Right lobe of liver (tissue), 4 donors: ENCODE measurements around the gene MICALL1.

Source experiments
- POLR2A ChIP-seq: fragments of 450-650 bp; IDR thresholded peaks from one replicate; pipeline ENCODE4 v1.6.1; 2017; ENCODE audit warnings: antibody characterized with exemption, mild to moderate bottlenecking
- TF ChIP-seq, protein P1 (sequence below), 4 donors: fragments of 200-600 bp in 3 of 4; fragments of 450-650 bp in 1 of 4; IDR thresholded peaks; one replicate each; pipeline versions ENCODE4 v1.5.1 to v1.8.0; 2016 to 2022; ENCODE audit warnings: antibody characterized with exemption in 4 of 4, mild to moderate bottlenecking in 2 of 4
- donor health status: DM: no; HTN: no; CAD: no.
- donor health status: DM: no; HTN: no; CAD: no.
- donor health status: DM: no; HTN: yes; CAD: no.

DNA sequence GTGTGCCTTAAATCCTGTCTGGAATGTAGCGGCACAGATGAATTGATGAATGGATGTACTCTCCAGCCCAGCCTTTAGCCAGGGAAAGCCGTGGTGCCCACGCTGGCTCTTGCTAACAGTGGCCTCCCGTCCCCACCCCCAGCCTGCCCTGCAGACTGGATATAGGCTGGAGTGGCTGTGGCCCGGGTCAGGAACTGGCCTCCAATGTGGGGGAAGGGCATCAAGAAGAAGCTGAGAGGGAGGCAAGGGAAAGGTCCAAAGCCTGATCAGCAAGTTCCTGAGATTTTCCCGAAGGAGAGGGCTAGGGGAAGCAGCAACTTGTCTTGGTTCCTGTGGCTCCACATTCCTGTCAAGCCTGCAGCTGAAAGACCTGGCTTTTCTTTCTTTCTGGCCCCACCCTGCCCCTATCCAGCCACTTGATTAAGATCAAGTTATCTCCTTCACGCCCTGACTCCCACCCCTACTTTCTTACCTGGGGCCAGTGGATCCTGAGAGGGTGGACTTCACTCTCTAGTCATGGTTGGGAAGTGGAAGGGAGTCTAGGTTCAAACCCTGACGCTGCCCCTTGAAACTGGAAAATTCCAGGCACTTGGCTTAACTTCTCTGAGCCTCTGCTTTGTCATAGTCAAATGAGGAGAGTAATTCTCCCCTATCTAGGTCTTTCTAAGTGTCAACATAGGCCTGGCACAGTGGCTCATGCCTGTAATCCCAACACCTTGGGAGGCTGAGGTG lies 11.0 kb upstream of the MICALL1 start:
- TF ChIP-seq, protein P1, sequence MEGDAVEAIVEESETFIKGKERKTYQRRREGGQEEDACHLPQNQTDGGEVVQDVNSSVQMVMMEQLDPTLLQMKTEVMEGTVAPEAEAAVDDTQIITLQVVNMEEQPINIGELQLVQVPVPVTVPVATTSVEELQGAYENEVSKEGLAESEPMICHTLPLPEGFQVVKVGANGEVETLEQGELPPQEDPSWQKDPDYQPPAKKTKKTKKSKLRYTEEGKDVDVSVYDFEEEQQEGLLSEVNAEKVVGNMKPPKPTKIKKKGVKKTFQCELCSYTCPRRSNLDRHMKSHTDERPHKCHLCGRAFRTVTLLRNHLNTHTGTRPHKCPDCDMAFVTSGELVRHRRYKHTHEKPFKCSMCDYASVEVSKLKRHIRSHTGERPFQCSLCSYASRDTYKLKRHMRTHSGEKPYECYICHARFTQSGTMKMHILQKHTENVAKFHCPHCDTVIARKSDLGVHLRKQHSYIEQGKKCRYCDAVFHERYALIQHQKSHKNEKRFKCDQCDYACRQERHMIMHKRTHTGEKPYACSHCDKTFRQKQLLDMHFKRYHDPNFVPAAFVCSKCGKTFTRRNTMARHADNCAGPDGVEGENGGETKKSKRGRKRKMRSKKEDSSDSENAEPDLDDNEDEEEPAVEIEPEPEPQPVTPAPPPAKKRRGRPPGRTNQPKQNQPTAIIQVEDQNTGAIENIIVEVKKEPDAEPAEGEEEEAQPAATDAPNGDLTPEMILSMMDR (IDR thresholded peaks at IDR 0.05), result no peak
- no peak for TF ChIP-seq POLR2A
